IMR-90 (cell line): ENCODE measurements around the gene PRPF40A. TPM values are rescaled to one million over a fixed set of nuclear protein-coding genes. Genes with fewer than 3 reads are reported as not detected.

Source experiments
- ATAC-seq: fragments of 200-7000 bp; cut with Tn5 transposase; 2 replicates; pipeline ENCODE4 v1.9.1; 2020; ENCODE audit warnings: low read depth, mild to moderate bottlenecking, moderate library complexity
- BruUV-seq: library from RNA; stranded (reverse); fragments of 400-500 nt; replicated peaks from 2 replicates; lab custom pipeline; 2021; lab: Mats Ljungman, UMichigan
- CTCF ChIA-PET: fragments of 300-600 bp; formaldehyde crosslinking; extraction: SDS; loops from one replicate; lab custom pipeline; 2021; ENCODE audit warnings: antibody characterized with exemption; lab: Yijun Ruan, JAX
- POLR2A ChIA-PET: fragments of 300-600 bp; sonication (Branson Sonifier 250); formaldehyde crosslinking; loops from one replicate; lab custom pipeline; 2022; ENCODE audit warnings: antibody characterized with exemption; ENCODE audit not compliant: unreplicated experiment; lab: Charles Lee
- DNase-seq: peaks from one replicate; pipeline ENCODE4 v3.0.0; 2013
- H2AFZ ChIP-seq: replicated peaks from 2 replicates; pipeline ENCODE3; 2013; ENCODE audit warnings: low read length, mild to moderate bottlenecking; ENCODE audit not compliant: poor library complexity
- H2AK5ac ChIP-seq: 2 replicates; pipeline ENCODE4 v1.6.1; 2013; ENCODE audit warnings: low read depth, low read length, inconsistent platforms
- H2AK9ac ChIP-seq: replicated peaks from 2 replicates; pipeline ENCODE3; 2013; ENCODE audit warnings: mild to moderate bottlenecking, low read depth, low read length, moderate library complexity; ENCODE audit not compliant: poor library complexity
- H2BK120ac ChIP-seq: 2 replicates; pipeline ENCODE4 v1.6.1; 2013; ENCODE audit warnings: low read depth, low read length, inconsistent platforms
- H2BK15ac ChIP-seq: 3 replicates; pipeline ENCODE4 v1.6.1; 2013; ENCODE audit warnings: low read depth, low read length, inconsistent platforms
- H2BK20ac ChIP-seq: 2 replicates; pipeline ENCODE4 v1.6.1; 2013; ENCODE audit warnings: low read depth, mild to moderate bottlenecking, inconsistent platforms, low read length, moderate library complexity
- H2BK5ac ChIP-seq: 2 replicates; pipeline ENCODE4 v1.6.1; 2013; ENCODE audit warnings: mild to moderate bottlenecking, low read depth, low read length, inconsistent platforms; ENCODE audit not compliant: poor library complexity, severe bottlenecking
- H3K14ac ChIP-seq: replicated peaks from 2 replicates; pipeline ENCODE4 v1.6.1; 2013; ENCODE audit warnings: low read depth, low read length, inconsistent platforms
- H3K18ac ChIP-seq: 2 replicates; pipeline ENCODE4 v1.6.1; 2013; ENCODE audit warnings: low read depth, low read length, control low read depth
- H3K23ac ChIP-seq: 2 replicates; pipeline ENCODE4 v1.6.1; 2013; ENCODE audit warnings: low read depth, low read length, inconsistent platforms
- H3K27ac ChIP-seq: 2 replicates; pipeline ENCODE4 v1.5.1; 2013; ENCODE audit warnings: mild to moderate bottlenecking, control low read depth, low read length; ENCODE audit not compliant: insufficient read depth
- H3K27me3 ChIP-seq: 2 replicates; pipeline ENCODE4 v1.6.1; 2013; ENCODE audit warnings: low read length; ENCODE audit not compliant: control insufficient read depth, insufficient read depth
- H3K36me3 ChIP-seq: 2 replicates; pipeline ENCODE4 v1.6.1; 2013; ENCODE audit warnings: low read length, mixed read lengths; ENCODE audit not compliant: control insufficient read depth, insufficient read depth
- H3K4ac ChIP-seq: 2 replicates; pipeline ENCODE4 v1.6.1; 2013; ENCODE audit warnings: low read depth, low read length, inconsistent platforms
- H3K4me1 ChIP-seq: 2 replicates; pipeline ENCODE4 v1.6.1; 2013; ENCODE audit warnings: low read length, mixed read lengths; ENCODE audit not compliant: control insufficient read depth, insufficient read depth
- H3K4me2 ChIP-seq: 2 replicates; pipeline ENCODE4 v1.6.1; 2013; ENCODE audit warnings: low read depth, mild to moderate bottlenecking, control low read depth, low read length, moderate library complexity
- H3K4me3 ChIP-seq: 2 replicates; pipeline ENCODE4 v1.5.1; 2013; ENCODE audit warnings: low read depth, mild to moderate bottlenecking, control low read depth, low read length, moderate library complexity; ENCODE audit not compliant: insufficient read depth
- H3K56ac ChIP-seq: 2 replicates; pipeline ENCODE4 v1.6.1; 2013; ENCODE audit warnings: low read length, inconsistent platforms; ENCODE audit not compliant: insufficient read depth; ENCODE audit errors: extremely low read depth
- H3K79me1 ChIP-seq, 2 experiments: 2 replicates each; pipeline ENCODE4 v1.6.1; 2013; ENCODE audit warnings: low read length in 2 of 2, inconsistent platforms in 1 of 2, low read depth in 1 of 2
- H3K9ac ChIP-seq: 2 replicates; pipeline ENCODE4 v1.6.1; 2013; ENCODE audit warnings: low read depth, low read length, control low read depth
- H3K9me1 ChIP-seq: 2 replicates; pipeline ENCODE4 v1.6.1; 2013; ENCODE audit warnings: low read length, inconsistent platforms; ENCODE audit not compliant: insufficient read depth
- H3K9me3 ChIP-seq: 2 replicates; pipeline ENCODE4 v1.6.1; 2013; ENCODE audit warnings: low read length; ENCODE audit not compliant: control insufficient read depth, insufficient read depth
- H4K20me1 ChIP-seq: 2 replicates; pipeline ENCODE4 v1.6.1; 2013; ENCODE audit warnings: low read length, inconsistent platforms; ENCODE audit not compliant: insufficient read depth
- H4K5ac ChIP-seq: 2 replicates; pipeline ENCODE4 v1.6.1; 2013; ENCODE audit warnings: mild to moderate bottlenecking, low read depth, low read length, control low read depth
- H4K8ac ChIP-seq, 2 experiments: 2 replicates each; pipeline ENCODE4 v1.6.1; 2013; ENCODE audit warnings: low read depth in 2 of 2, low read length in 2 of 2, control low read depth in 1 of 2, inconsistent platforms in 1 of 2
- H4K91ac ChIP-seq: 2 replicates; pipeline ENCODE4 v1.6.1; 2013; ENCODE audit warnings: low read depth, low read length, inconsistent platforms; ENCODE audit not compliant: insufficient read depth
- CEBPB ChIP-seq: IDR thresholded peaks from 2 replicates; pipeline ENCODE4 v1.6.1; 2012; ENCODE audit warnings: low read depth, low read length, improper control_type of control experiment
- CHD1 ChIP-seq: IDR thresholded peaks from 2 replicates; pipeline ENCODE4 v1.6.1; 2012; ENCODE audit warnings: low read depth, low read length, improper control_type of control experiment
- RAD21 ChIP-seq: IDR thresholded peaks from 2 replicates; pipeline ENCODE4 v1.6.1; 2012; ENCODE audit warnings: low read length, improper control_type of control experiment
- WGBS, 2 experiments: methylation state at CpG; one replicate each; pipeline versions ENCODE4 v1.1.5 to v1.1.7; 2013; ENCODE audit warnings: missing lambda C conversion rate in 2 of 2; ENCODE audit not compliant: insufficient read length in 1 of 2; ENCODE audit errors: extremely low coverage in 2 of 2; 5-methylcytosine and 5-hydroxymethylcytosine counted together
- dilution Hi-C: fragments of 300-500 bp; cut with HindIII; formaldehyde crosslinking; loops from one replicate; pipeline ENCODE4 v1.14.3; 2018; ENCODE audit warnings: low sequenced_read_pairs; ENCODE audit not compliant: unreplicated experiment
- in situ Hi-C: fragments of 300-500 bp; cut with MboI; formaldehyde crosslinking; loops from 3 replicates; pipeline ENCODE4 v1.14.3; 2019; ENCODE audit warnings: low sequenced_read_pairs, inconsistent platforms, mixed read lengths
- intact Hi-C: fragments of 100-400 bp; cut with micrococcal nuclease; formaldehyde crosslinking; loops from 2 replicates; pipeline ENCODE4 v1.10.0; 2022
- polyA plus RNA-seq, 3 experiments: library from polyadenylated mRNA; depleted of rRNA; stranded (reverse); fragments of >200 nt; gene quantifications; 2 replicates each; pipeline ENCODE4 v1.2.3, GENCODE V29; 2012; ENCODE audit warnings: low replicate concordance in 1 of 3
- total RNA-seq: library from RNA; depleted of rRNA; stranded (reverse); fragments of >200 nt; gene quantifications from 2 replicates; pipeline ENCODE4 v1.2.3, GENCODE V29; 2012

PRPF40A gene
- total and polyA plus RNA-seq, 2 of the 4 experiments (the other 2 are of a cell fraction), result 49.1 to 150 TPM

DNA sequence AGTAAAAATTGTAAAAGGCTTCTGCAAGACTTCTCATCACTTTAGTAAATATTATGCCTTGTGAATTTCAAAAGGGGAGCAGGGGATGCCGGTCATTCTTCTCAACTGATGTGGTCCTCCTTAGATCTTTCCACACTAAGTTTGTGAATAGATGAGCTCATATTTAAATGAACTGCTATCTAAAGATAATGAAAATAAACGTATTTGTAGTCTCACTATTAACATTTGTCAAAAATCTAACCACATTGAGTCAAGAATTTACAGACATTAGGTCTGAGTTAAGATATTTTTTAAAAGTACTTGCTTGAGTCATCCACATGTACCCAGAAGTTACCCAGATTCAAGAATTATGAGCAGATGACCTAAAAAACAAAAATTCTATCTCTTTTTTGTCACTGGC, 6.5 kb downstream of the PRPF40A start:
- Histone ChIP-seq H2BK15ac (no peak overlapping the region), H3K9ac (no peak overlapping the region), H3K4ac (no peak overlapping the region), H4K20me1 (peaks cover 62% of the 10 kb centered on the region), H3K27ac (no peak overlapping the region), H4K5ac (no peak overlapping the region), H2AK5ac (no peak overlapping the region), H4K8ac (no peak overlapping the region), H3K9me1 (0 out of 2 replicates have a peak, but pooled peaks cover 2% of the 10 kb centered on the region), H3K56ac (no peak overlapping the region), H3K79me1 (peaks cover 19 to 52% of the 10 kb centered on the region in 2 experiments), H3K23ac (no peak overlapping the region), H3K14ac (no peak overlapping the region), H3K36me3 (peaks cover 11% of the 10 kb centered on the region), H2BK20ac (no peak overlapping the region), H2AFZ (no peak overlapping the region), H3K27me3 (no peaks in the 10 kb centered on the region), H3K4me1 (0 out of 2 replicates have a peak, but pooled peaks cover 1% of the 10 kb centered on the region), H3K9me3 (no peaks in the 10 kb centered on the region), H3K4me3 (no peak overlapping the region), H4K91ac (no peak overlapping the region), H2AK9ac (no peak overlapping the region), H3K4me2 (peak overlapping the region; percentile 45; the same call in 1 of the 2 replicates), H2BK120ac (no peak overlapping the region), H3K18ac (no peak overlapping the region), H2BK5ac (peak overlapping the region; percentile 79)
- CTCF ChIA-PET, result no interaction called here
- dilution Hi-C loops, result no loop called here
- in situ Hi-C loops, result no loop called here
- DNase-seq (peak; percentile 86), ATAC-seq (peak; percentile 87)
- no peak for TF ChIP-seq CHD1
- no peak for TF ChIP-seq RAD21
- peak; percentile 34; the same call in 1 of the 2 replicates for TF ChIP-seq CEBPB
- WGBS, 2 experiments, result no CpG with 5 or more reads among the region's 2 CpGs
- no TSS peak for BruUV-seq
- POLR2A ChIA-PET, result no interaction called here
- intact Hi-C loops, result no loop called here
